Left ventricle myocardium inferior (tissue), 1 donor: ENCODE data around the gene SULF2. TPM values are rescaled to one million over a fixed set of nuclear protein-coding genes. Genes with fewer than 3 reads are reported as not detected.

ENCODE experiments used
- DNase-seq: peaks from one replicate; pipeline ENCODE4 v3.0.0-alpha.2; 2020
- H3K27ac ChIP-seq: fragments of 200-600 bp; replicated peaks from 2 replicates; pipeline ENCODE4 v1.8.0; 2021
- H3K27me3 ChIP-seq: fragments of 200-600 bp; 2 replicates; pipeline ENCODE4 v1.8.0; 2021; ENCODE audit warnings: low read depth
- H3K36me3 ChIP-seq: fragments of 200-600 bp; 2 replicates; pipeline ENCODE4 v1.8.0; 2021
- H3K4me1 ChIP-seq: fragments of 200-600 bp; 2 replicates; pipeline ENCODE4 v1.8.0; 2021
- H3K4me3 ChIP-seq: fragments of 200-600 bp; 2 replicates; pipeline ENCODE4 v1.8.0; 2021; ENCODE audit warnings: mild to moderate bottlenecking, moderate library complexity
- H3K9me3 ChIP-seq: fragments of 200-600 bp; replicated peaks from 2 replicates; pipeline ENCODE4 v1.8.0; 2021
- CTCF ChIP-seq: fragments of 200-600 bp; IDR thresholded peaks from 2 replicates; pipeline ENCODE4 v1.8.0; 2021; ENCODE audit warnings: antibody characterized with exemption, mild to moderate bottlenecking, borderline replicate concordance
- intact Hi-C: fragments of 100-400 bp; cut with micrococcal nuclease; formaldehyde crosslinking; loops from one replicate; pipeline ENCODE4 v1.11.0; 2022
- total RNA-seq: library from RNA; stranded (reverse); fragmentation: NEBNext Ultra II Directional; extraction: Animal tissue kit (Norgen Biotek cat#: 25700); gene quantifications from one replicate; pipeline ENCODE4 v1.2.1, GENCODE V29; 2021
- donor health status: DM: no; HTN: yes; CAD: no; lungs with severe emphysema.

The SULF2 gene
- total RNA-seq, 1 donor from 2014 or later, result 40.7 TPM

GRCh38 chr20:47661714-47662113 lies 123.6 kb downstream of the SULF2 start:
- TF ChIP-seq CTCF, result no peak
- Histone ChIP-seq H3K36me3 (peaks cover 45% of the 10 kb centered on the region), H3K9me3 (no peaks in the 10 kb centered on the region), H3K4me3 (no peak overlapping the region), H3K4me1 (peaks cover 26% of the 10 kb centered on the region), H3K27ac (no peak overlapping the region), H3K27me3 (no peaks in the 10 kb centered on the region)
- intact Hi-C loops, result no loop called here
- DNase-seq, result no peak

GRCh38 chr20:47660983-47661700 lies 124.1 kb downstream of the SULF2 start:
- intact Hi-C loops, result no loop called here

GRCh38 chr20:47660602-47660905 lies 124.7 kb downstream of the SULF2 start:
- no peak for TF ChIP-seq CTCF
- Histone ChIP-seq H3K4me1 (peaks cover 26% of the 10 kb centered on the region), H3K27ac (no peak overlapping the region), H3K27me3 (no peaks in the 10 kb centered on the region), H3K9me3 (no peaks in the 10 kb centered on the region), H3K36me3 (peaks cover 48% of the 10 kb centered on the region), H3K4me3 (no peak overlapping the region)
- no peak for DNase-seq
- intact Hi-C loops, result no loop called here

More at GRCh38 chr20:47660983-47661700, 124.1 kb downstream of the SULF2 start:
- no peaks in the 10 kb centered on the region for H3K27me3 ChIP-seq
- DNase-seq, result no peak
- no peak overlapping the region for H3K27ac ChIP-seq
- no peaks in the 10 kb centered on the region for H3K9me3 ChIP-seq
- peaks cover 26% of the 10 kb centered on the region for H3K4me1 ChIP-seq
- H3K36me3 ChIP-seq, result peaks cover 46% of the 10 kb centered on the region
- no peak overlapping the region for H3K4me3 ChIP-seq
- no peak for TF ChIP-seq CTCF

- Histone ChIP-seq H3K36me3 (peaks cover 53% of the 10 kb centered on the region), H3K4me1 (peaks cover 26% of the 10 kb centered on the region), H3K9me3 (no peaks in the 10 kb centered on the region), H3K27me3 (no peaks in the 10 kb centered on the region), H3K27ac (no peak overlapping the region), H3K4me3 (no peak overlapping the region)
- no peak for DNase-seq
- TF ChIP-seq CTCF, result no peak
- intact Hi-C loops, result no loop called here
Measured at GRCh38 chr20:47659904-47660601, 125.2 kb downstream of the SULF2 start.

- peaks cover 14% of the 10 kb centered on the region for H3K4me1 ChIP-seq
- no peak overlapping the region for H3K27ac ChIP-seq
- no peak overlapping the region for H3K4me3 ChIP-seq
- intact Hi-C loops, result no loop called here
- TF ChIP-seq CTCF, result no peak
- H3K9me3 ChIP-seq, result no peaks in the 10 kb centered on the region
- peaks cover 71% of the 10 kb centered on the region for H3K36me3 ChIP-seq
- DNase-seq, result no peak
- no peaks in the 10 kb centered on the region for H3K27me3 ChIP-seq
Measured at GRCh38 chr20:47656318-47656717, 129.0 kb downstream of the SULF2 start.
